CD4-positive, alpha-beta memory T cell (primary cell): ENCODE data around the gene CES5A. TPM values are rescaled to one million over a fixed set of nuclear protein-coding genes. Genes with fewer than 3 reads are reported as not detected.
A peak's percentile ranks its signal among the peaks of the same experiment; 100 is the strongest.

ENCODE experiments used
- CTCF ChIA-PET: fragments of 350-600 bp; sonication (Branson Sonifier 250); formaldehyde crosslinking; loops from one replicate; lab custom pipeline; 2021; ENCODE audit warnings: inconsistent platforms; ENCODE audit not compliant: partially characterized antibody; lab: Charles Lee
- POLR2A ChIA-PET: fragments of 350-600 bp; sonication (Branson Sonifier 250); formaldehyde crosslinking; loops from one replicate; lab custom pipeline; 2021; ENCODE audit not compliant: partially characterized antibody; lab: Charles Lee
- DNase-seq, 5 donors: peaks; one replicate each; pipeline versions ENCODE4 v3.0.0 to v3.0.0-alpha.2; 2020 to 2022; ENCODE audit warnings: mixed read lengths in 1 of 5
- H3K27ac ChIP-seq: one replicate; pipeline ENCODE4 v1.7.0; 2013; ENCODE audit warnings: low read depth, low read length
- H3K27me3 ChIP-seq: 2 replicates; pipeline ENCODE4 v1.7.0; 2013; ENCODE audit warnings: mild to moderate bottlenecking, low read length, moderate library complexity; ENCODE audit not compliant: insufficient read depth
- H3K36me3 ChIP-seq: 2 replicates; pipeline ENCODE4 v1.7.0; 2013; ENCODE audit warnings: mild to moderate bottlenecking, low read length, moderate library complexity; ENCODE audit not compliant: insufficient read depth
- H3K4me1 ChIP-seq: 2 replicates; pipeline ENCODE4 v1.7.0; 2013; ENCODE audit warnings: mild to moderate bottlenecking, low read length, moderate library complexity; ENCODE audit not compliant: insufficient read depth
- H3K4me3 ChIP-seq, 2 donors: one replicate each; pipeline ENCODE4 v1.7.0; 2013; ENCODE audit warnings: low read length in 2 of 2, mild to moderate bottlenecking in 1 of 2
- H3K9me3 ChIP-seq, 2 donors: one replicate each; pipeline ENCODE4 v1.7.0; 2013; ENCODE audit warnings: low read length in 2 of 2, control low read depth in 1 of 2; ENCODE audit not compliant: control insufficient read depth in 1 of 2
- H3K27ac Mint-ChIP-seq, 7 donors: one replicate each; pipeline ENCODE4 v1.8.0; 2020 to 2021; ENCODE audit warnings: mixed read lengths in 7 of 7, mild to moderate bottlenecking in 6 of 7, inconsistent platforms in 3 of 7, moderate library complexity in 3 of 7
- H3K27me3 Mint-ChIP-seq, 2 donors: one replicate each; pipeline ENCODE4 v1.8.0; 2020 to 2021; ENCODE audit warnings: mixed read lengths in 2 of 2
- H3K36me3 Mint-ChIP-seq, 2 donors: one replicate each; pipeline ENCODE4 v1.8.0; 2020 to 2021; ENCODE audit warnings: mixed read lengths in 2 of 2, inconsistent platforms in 1 of 2, mild to moderate bottlenecking in 1 of 2
- H3K4me1 Mint-ChIP-seq, 4 donors: one replicate each; pipeline ENCODE4 v1.8.0; 2020 to 2021; ENCODE audit warnings: mixed read lengths in 4 of 4, mild to moderate bottlenecking in 1 of 4
- H3K4me3 Mint-ChIP-seq, 8 donors: one replicate each; pipeline ENCODE4 v1.8.0; 2020 to 2021; ENCODE audit warnings: mixed read lengths in 8 of 8, mild to moderate bottlenecking in 7 of 8, moderate library complexity in 6 of 8, inconsistent platforms in 3 of 8
- H3K9me3 Mint-ChIP-seq, 8 donors: one replicate each; pipeline ENCODE4 v1.8.0; 2020 to 2021; ENCODE audit warnings: mixed read lengths in 8 of 8, mild to moderate bottlenecking in 5 of 8, inconsistent platforms in 3 of 8, moderate library complexity in 1 of 8
- intact Hi-C: fragments of 100-400 bp; cut with micrococcal nuclease; formaldehyde crosslinking; loops from one replicate; pipeline ENCODE4 v1.15.1; 2023
- polyA plus RNA-seq, 2 donors: library from polyadenylated mRNA; unstranded; fragments of 300-500 nt; fragmentation: Illumina TruSeq; gene quantifications; one replicate each; pipeline ENCODE4 v1.2.3, GENCODE V29; 2021
- total RNA-seq, 2 experiments: library from RNA; stranded (reverse); gene quantifications; one replicate each; pipeline ENCODE4 v1.2.3, GENCODE V29; 2021

Gene CES5A
- total and polyA plus RNA-seq, 4 experiments from 2014 or later: not detected

DNA sequence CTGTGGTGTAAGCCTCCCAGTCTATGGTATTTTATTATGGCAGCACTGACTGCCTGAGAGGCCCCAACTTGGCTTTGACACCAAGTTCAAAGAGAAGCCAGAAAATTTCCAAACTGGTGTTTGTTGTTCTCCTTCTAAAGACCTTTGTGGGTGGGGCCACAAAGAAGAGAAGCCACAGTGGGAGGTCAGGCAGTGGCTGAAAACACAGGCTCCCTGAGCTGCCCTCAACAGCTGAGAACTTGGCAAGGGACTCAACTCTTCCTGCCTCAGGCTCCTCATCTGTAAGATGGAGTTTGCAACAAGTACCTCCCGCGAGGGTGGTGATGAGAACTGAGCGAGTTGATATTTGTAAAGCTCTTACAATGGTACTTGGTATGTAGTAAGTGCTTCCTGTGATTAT, 18.2 kb downstream of the CES5A start:
- no peaks in the 10 kb centered on the region for H3K27me3 ChIP-seq
- no peaks in the 10 kb centered on the region for H3K4me1 Mint-ChIP-seq
- no peaks in the 10 kb centered on the region for H3K9me3 Mint-ChIP-seq
- no peak overlapping the region for H3K4me3 ChIP-seq
- no peak overlapping the region for H3K27ac Mint-ChIP-seq
- H3K27me3 Mint-ChIP-seq: peaks cover 5 to 20% of the 10 kb centered on the region in 2 donors
- intact Hi-C loops: no loop called here
- CTCF ChIA-PET: interaction anchor here (2.1 kb wide), 1 partner anchor 392 kb away, joined by 5 read pairs; no protein-coding TSS in a partner anchor
- no peak for DNase-seq
- no peak overlapping the region for H3K27ac ChIP-seq
- H3K36me3 ChIP-seq: no peaks in the 10 kb centered on the region
- no peaks in the 10 kb centered on the region for H3K36me3 Mint-ChIP-seq
- POLR2A ChIA-PET: no interaction called here
- H3K9me3 ChIP-seq: no peaks in the 10 kb centered on the region
- no peaks in the 10 kb centered on the region for H3K4me1 ChIP-seq
- H3K4me3 Mint-ChIP-seq: no peak overlapping the region

DNA sequence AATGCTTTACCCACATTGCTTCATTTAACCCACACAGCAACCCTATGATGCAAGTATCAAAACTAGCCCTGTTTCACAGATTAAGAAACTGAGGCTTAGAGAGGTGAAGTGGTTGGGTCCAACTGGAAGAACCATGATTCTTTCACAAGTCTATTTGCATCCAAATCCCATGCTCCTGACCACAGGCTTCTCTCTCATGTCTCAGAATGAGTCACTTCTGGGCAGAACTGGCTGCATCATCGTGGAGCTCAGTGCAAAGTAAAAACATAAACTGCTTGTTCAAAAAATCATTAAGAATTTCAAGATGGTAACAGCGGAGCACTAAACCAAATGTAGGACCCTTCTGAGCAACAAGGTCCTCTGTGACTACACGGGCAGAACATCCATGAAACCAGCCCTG, 22.1 kb downstream of the CES5A start:
- H3K36me3 Mint-ChIP-seq: no peaks in the 10 kb centered on the region
- no peaks in the 10 kb centered on the region for H3K4me1 Mint-ChIP-seq
- no peaks in the 10 kb centered on the region for H3K36me3 ChIP-seq
- no peak overlapping the region for H3K4me3 ChIP-seq
- CTCF ChIA-PET: no interaction called here
- H3K27ac ChIP-seq: no peak overlapping the region
- POLR2A ChIA-PET: no interaction called here
- no peaks in the 10 kb centered on the region for H3K4me1 ChIP-seq
- no peak for DNase-seq
- no peak overlapping the region for H3K27ac Mint-ChIP-seq
- no peaks in the 10 kb centered on the region for H3K27me3 ChIP-seq
- H3K9me3 ChIP-seq: no peaks in the 10 kb centered on the region
- H3K27me3 Mint-ChIP-seq: peaks cover 20 to 25% of the 10 kb centered on the region in 2 donors
- no peak overlapping the region for H3K4me3 Mint-ChIP-seq
- H3K9me3 Mint-ChIP-seq: no peaks in the 10 kb centered on the region
- intact Hi-C loops: no loop called here

DNA sequence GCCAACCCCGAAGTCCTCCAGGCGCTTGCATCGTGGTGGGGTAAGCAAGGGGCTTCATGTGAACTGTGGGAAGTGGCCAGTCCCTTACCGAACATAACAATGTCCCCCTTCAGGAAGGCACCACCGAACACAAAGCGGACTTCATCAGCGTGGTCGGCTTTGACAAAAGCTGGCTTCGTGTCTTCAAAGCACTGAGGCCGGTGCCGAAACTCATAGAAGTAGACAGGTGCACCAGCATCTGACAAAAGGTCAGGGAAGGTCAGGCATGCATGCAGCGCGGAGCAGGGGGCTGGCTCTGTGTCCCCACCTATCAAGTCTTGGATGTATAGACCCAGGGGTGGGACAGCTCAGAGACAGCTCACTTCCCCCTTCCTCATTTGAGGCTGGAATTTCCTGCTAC, 25.6 kb downstream of the CES5A start:
- Histone ChIP-seq H3K27me3 (peaks cover 3% of the 10 kb centered on the region), H3K36me3 (no peaks in the 10 kb centered on the region), H3K4me1 (no peaks in the 10 kb centered on the region), H3K4me3 (no peak overlapping the region), H3K27ac (no peak overlapping the region), H3K9me3 (no peaks in the 10 kb centered on the region)
- CTCF ChIA-PET: interaction anchor here (1.4 kb wide), 1 partner anchor 384 kb away, joined by 4 read pairs; no protein-coding TSS in a partner anchor
- POLR2A ChIA-PET: no interaction called here
- Mint-ChIP-seq H3K36me3 (no peaks in the 10 kb centered on the region), H3K27me3 (peaks cover 22 to 27% of the 10 kb centered on the region in 2 donors), H3K4me1 (no peaks in the 10 kb centered on the region), H3K27ac (no peak overlapping the region), H3K9me3 (no peaks in the 10 kb centered on the region), H3K4me3 (no peak overlapping the region)
- intact Hi-C loops: no loop called here
- no peak for DNase-seq

DNA sequence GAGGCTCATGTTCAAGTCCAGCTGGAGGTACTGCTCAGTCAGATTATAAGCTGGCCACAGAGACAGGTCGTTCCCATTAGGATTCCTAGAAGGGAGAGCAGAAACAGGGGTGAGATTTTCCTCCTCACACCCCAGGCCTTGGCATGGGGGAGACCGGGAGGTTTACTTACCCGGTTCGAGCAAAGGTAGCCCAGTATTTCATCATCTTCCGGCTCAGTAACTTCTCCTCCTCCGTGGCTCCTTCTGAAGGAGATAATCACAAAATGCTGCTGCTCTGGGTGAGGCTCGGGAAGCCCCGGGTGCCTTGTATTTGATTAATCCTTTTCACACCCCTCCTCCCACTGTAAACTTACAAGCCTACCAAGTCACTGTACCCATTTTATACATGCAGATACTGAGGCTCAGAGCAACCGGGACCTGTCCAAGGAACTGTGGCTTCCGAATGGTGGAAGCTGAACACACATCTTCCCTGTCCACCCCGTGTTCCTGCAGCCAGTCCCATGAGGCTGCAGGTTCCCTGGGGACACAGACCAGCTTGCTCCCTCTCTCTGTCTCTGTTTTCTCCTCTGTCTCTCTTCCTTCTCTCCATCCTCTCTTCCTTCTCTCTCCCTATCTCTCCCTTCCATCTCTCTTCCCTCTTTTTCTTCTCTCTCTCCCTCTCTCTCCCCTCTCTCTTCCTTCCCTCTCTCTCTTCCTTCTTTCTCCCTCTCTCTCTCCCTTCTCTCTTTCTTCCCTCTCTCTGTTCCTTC, 28.4 kb downstream of the CES5A start:
- Mint-ChIP-seq H3K4me3 (no peak overlapping the region), H3K27me3 (peaks cover 23 to 26% of the 10 kb centered on the region in 2 donors), H3K27ac (no peak overlapping the region), H3K36me3 (no peaks in the 10 kb centered on the region), H3K9me3 (no peaks in the 10 kb centered on the region), H3K4me1 (peaks cover 0 to 1% (median 0%) of the 10 kb centered on the region in 4 donors)
- Histone ChIP-seq H3K27me3 (peaks cover 3% of the 10 kb centered on the region), H3K4me3 (no peak overlapping the region), H3K9me3 (no peaks in the 10 kb centered on the region), H3K4me1 (no peaks in the 10 kb centered on the region), H3K36me3 (no peaks in the 10 kb centered on the region), H3K27ac (no peak overlapping the region)
- intact Hi-C loops: no loop called here
- no peak for DNase-seq
- ChIA-PET POLR2A (no interaction called here), CTCF (no interaction called here)

DNA sequence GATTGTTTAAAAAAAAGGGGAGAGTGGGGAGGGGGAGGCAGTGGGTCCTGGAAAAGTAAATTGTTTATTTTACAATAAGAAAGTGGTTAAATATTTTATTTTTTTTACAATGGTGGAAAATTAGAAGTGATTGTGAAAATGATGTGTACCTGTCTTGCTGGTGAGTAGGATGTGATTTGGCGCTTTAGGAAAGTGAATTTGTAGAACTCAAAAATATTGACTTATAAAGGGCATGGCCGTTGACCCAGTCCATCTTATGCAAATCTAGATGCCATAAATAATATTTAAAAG, 32.1 kb downstream of the CES5A start:
- H3K27me3 ChIP-seq: peaks cover 3% of the 10 kb centered on the region
- no peak for DNase-seq
- intact Hi-C loops: loop anchor here (1.0 to 5.0 kb wide), 3 partner anchors 360 to 1951 kb away; no protein-coding TSS in a partner anchor
- no peak overlapping the region for H3K4me3 ChIP-seq
- no peak overlapping the region for H3K27ac ChIP-seq
- no peaks in the 10 kb centered on the region for H3K36me3 ChIP-seq
- no peaks in the 10 kb centered on the region for H3K4me1 ChIP-seq
- H3K4me1 Mint-ChIP-seq: peaks cover 0 to 4% (median 3%) of the 10 kb centered on the region in 4 donors
- ChIA-PET CTCF (interaction anchor here (3.8 kb wide), 1 partner anchor 131 kb away, joined by 53 read pairs; no protein-coding TSS in a partner anchor), POLR2A (no interaction called here)
- H3K9me3 ChIP-seq: no peaks in the 10 kb centered on the region
- no peak overlapping the region for H3K27ac Mint-ChIP-seq
- H3K4me3 Mint-ChIP-seq: no peak overlapping the region
- peaks cover 11 to 13% of the 10 kb centered on the region in 2 donors for H3K27me3 Mint-ChIP-seq
- H3K9me3 Mint-ChIP-seq: no peaks in the 10 kb centered on the region
- no peaks in the 10 kb centered on the region for H3K36me3 Mint-ChIP-seq

DNA sequence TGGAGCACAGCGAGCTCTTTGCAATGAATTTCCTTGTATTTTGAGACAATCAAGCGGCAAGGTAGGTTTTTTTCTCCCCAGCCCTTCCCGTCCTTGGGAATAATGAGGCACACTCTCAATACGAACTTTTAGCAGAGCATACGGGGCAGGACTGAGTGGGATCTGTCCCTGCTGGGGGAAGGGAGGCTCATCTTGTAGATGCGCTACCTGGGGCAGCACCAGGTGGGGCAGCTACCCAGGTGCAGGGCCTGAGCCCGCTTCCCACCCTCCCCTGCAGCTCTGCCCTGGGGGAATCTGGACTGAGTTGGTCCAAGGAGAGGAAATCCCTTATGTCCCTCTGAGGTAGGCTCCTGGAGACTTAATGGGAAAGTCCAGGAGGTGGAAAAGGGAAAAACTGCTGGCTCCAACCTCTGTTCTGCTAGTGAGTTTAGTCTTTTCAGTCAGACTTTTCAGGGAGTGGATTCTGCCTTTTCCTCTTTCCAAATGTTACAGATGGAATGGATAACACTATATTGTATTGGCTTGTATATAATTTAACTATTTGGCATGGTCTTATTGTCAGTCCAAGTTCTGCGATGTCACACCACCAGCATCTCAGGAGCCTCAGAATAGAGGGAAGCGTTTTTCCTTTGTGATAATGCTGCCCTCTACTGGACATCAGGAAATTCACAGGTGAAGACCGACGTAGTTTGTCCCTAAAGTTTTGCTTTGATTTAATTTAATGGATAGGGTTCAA, 32.6 kb downstream of the CES5A start:
- intact Hi-C loops: loop anchor here (1.0 to 5.0 kb wide), 4 partner anchors 130 to 1950 kb away; no protein-coding TSS in a partner anchor
- Histone ChIP-seq H3K4me1 (no peaks in the 10 kb centered on the region), H3K27me3 (peaks cover 3% of the 10 kb centered on the region), H3K4me3 (no peak overlapping the region), H3K27ac (no peak overlapping the region), H3K9me3 (no peaks in the 10 kb centered on the region), H3K36me3 (no peaks in the 10 kb centered on the region)
- Mint-ChIP-seq H3K36me3 (no peaks in the 10 kb centered on the region), H3K4me1 (peaks cover 0 to 4% (median 3%) of the 10 kb centered on the region in 4 donors), H3K4me3 (no peak overlapping the region), H3K27ac (no peak overlapping the region), H3K9me3 (no peaks in the 10 kb centered on the region), H3K27me3 (peaks cover 11 to 13% of the 10 kb centered on the region in 2 donors)
- peak in 4 of 5 donors; percentile 24 to 41 (median 34) for DNase-seq
- CTCF ChIA-PET: interaction anchor here (0.8 to 3.8 kb wide), 13 partner anchors 9 to 514 kb away, joined by 3 to 53 read pairs (median 5); no protein-coding TSS in a partner anchor
- POLR2A ChIA-PET: no interaction called here

DNA sequence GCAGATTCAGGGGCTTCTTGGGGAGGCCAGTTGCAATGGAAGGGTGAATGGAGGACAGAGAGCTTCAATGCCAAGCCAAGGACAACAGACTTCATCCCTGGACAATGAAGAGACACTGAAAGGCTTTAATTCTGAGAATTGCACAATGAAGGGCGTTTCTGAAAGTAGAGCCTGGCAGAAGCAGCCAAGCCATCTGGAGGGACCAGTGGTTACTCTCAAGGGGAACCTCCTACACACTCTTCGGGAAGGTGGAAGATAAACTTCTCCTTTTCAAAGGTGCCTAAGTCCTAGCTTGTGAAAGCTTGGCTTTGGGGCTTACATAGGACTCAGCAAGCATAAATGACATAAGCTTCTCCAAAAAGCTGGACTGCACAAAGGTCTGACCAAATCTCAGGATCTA, 36.1 kb downstream of the CES5A start:
- Mint-ChIP-seq H3K9me3 (no peaks in the 10 kb centered on the region), H3K4me3 (no peak overlapping the region), H3K27me3 (peaks cover 5% of the 10 kb centered on the region in 2 donors), H3K27ac (no peak overlapping the region), H3K4me1 (peaks cover 0 to 4% (median 3%) of the 10 kb centered on the region in 4 donors), H3K36me3 (no peaks in the 10 kb centered on the region)
- no peak overlapping the region for H3K27ac ChIP-seq
- ChIA-PET CTCF (interaction anchor here (3.8 kb wide), 2 partner anchors 127 to 375 kb away, joined by 36 to 53 read pairs; no protein-coding TSS in a partner anchor), POLR2A (no interaction called here)
- H3K36me3 ChIP-seq: no peaks in the 10 kb centered on the region
- no peaks in the 10 kb centered on the region for H3K9me3 ChIP-seq
- no peak for DNase-seq
- no peak overlapping the region for H3K4me3 ChIP-seq
- intact Hi-C loops: no loop called here
- no peaks in the 10 kb centered on the region for H3K27me3 ChIP-seq
- H3K4me1 ChIP-seq: no peaks in the 10 kb centered on the region
